KBM-7 (cell line): ENCODE measurements around the gene TCP11.

Experiments
- DNase-seq: peaks from one replicate; pipeline ENCODE4 v3.0.0-alpha.2; 2015
- in situ Hi-C: fragments of 300-500 bp; cut with MboI; formaldehyde crosslinking; loops from 2 replicates; pipeline ENCODE4 v1.14.3; 2020; ENCODE audit warnings: low sequenced_read_pairs, low pct_unique_long_range_greater_than_20kb, mixed read lengths

TCP11 gene

GRCh38 chr6:35072698-35073055 is 68.5 kb downstream of the TCP11 start:
- in situ Hi-C loops: no loop called here
- no peak for DNase-seq

GRCh38 chr6:35072051-35072697 is 69.0 kb downstream of the TCP11 start:
- DNase-seq: no peak
- in situ Hi-C loops: no loop called here

- DNase-seq: no peak
- in situ Hi-C loops: no loop called here
Measured at GRCh38 chr6:35071347-35071994, 69.7 kb downstream of the TCP11 start.

GRCh38 chr6:35070111-35070510 is 71.0 kb downstream of the TCP11 start:
- DNase-seq: no peak
- in situ Hi-C loops: no loop called here

GRCh38 chr6:35069262-35069661 is 71.9 kb downstream of the TCP11 start:
- in situ Hi-C loops: no loop called here
- DNase-seq: no peak

GRCh38 chr6:35068644-35069043 is 72.5 kb downstream of the TCP11 start:
- no peak for DNase-seq
- in situ Hi-C loops: no loop called here

- in situ Hi-C loops: no loop called here
- DNase-seq: no peak
Measured at GRCh38 chr6:35068206-35068605, 72.9 kb downstream of the TCP11 start.
